GM12864 (cell line): Measurements from ENCODE around the gene NT5C.
"Not testable (repeated sequence)": the region's sequence is repeated elsewhere in the genome, so short reads cannot be mapped to it uniquely, and the experiment has no call there.

ENCODE experiments used
- DNase-seq: peaks from one replicate; pipeline ENCODE4 v3.0.0-alpha.2; 2011; ENCODE audit warnings: low read depth
- H3K4me3 ChIP-seq: 2 replicates; pipeline ENCODE4 v1.5.1; 2011; ENCODE audit warnings: mild to moderate bottlenecking, low read depth, low read length, control low read depth
- CTCF ChIP-seq: IDR thresholded peaks from 2 replicates; pipeline ENCODE4 v1.5.1; 2011; ENCODE audit warnings: low read depth, mild to moderate bottlenecking, moderate library complexity, low read length, control low read depth, inconsistent platforms; ENCODE audit errors: missing control alignments

Gene NT5C

GRCh38 chr17:75131278-75132017, at the start of gene NT5C:
TSS of gene NT5C (minus strand) at chr17:75131742. CDS start at chr17:75131707, 35 bp downstream.
- H3K4me3 ChIP-seq: peak within 1 kb of the TSS; percentile 82
- no peak for DNase-seq
- TF ChIP-seq CTCF: peak; percentile 67

GRCh38 chr17:75181110-75181509, 49.6 kb upstream of the NT5C start:
- no peak for DNase-seq
- TF ChIP-seq CTCF: no peak
- peak overlapping the region; percentile 76 for H3K4me3 ChIP-seq

GRCh38 chr17:75178453-75178852, 46.9 kb upstream of the NT5C start:
- H3K4me3 ChIP-seq: no peak overlapping the region
- no peak for TF ChIP-seq CTCF
- DNase-seq: no peak

GRCh38 chr17:75176625-75177024, 45.1 kb upstream of the NT5C start:
- no peak for DNase-seq
- no peak for TF ChIP-seq CTCF
- no peak overlapping the region for H3K4me3 ChIP-seq

GRCh38 chr17:75174996-75175395, 43.5 kb upstream of the NT5C start:
- TF ChIP-seq CTCF: no peak
- no peak for DNase-seq
- H3K4me3 ChIP-seq: no peak overlapping the region

- H3K4me3 ChIP-seq: no peak overlapping the region
- TF ChIP-seq CTCF: no peak
- no peak for DNase-seq
Observed at GRCh38 chr17:75173526-75173925, 42.0 kb upstream of the NT5C start.

GRCh38 chr17:75168998-75169397, 37.5 kb upstream of the NT5C start:
- DNase-seq: no peak
- no peak overlapping the region for H3K4me3 ChIP-seq
- no peak for TF ChIP-seq CTCF

GRCh38 chr17:75164606-75165005, 33.1 kb upstream of the NT5C start:
- DNase-seq: not testable (repeated sequence)

More at GRCh38 chr17:75164606-75165005, 33.1 kb upstream of the NT5C start:
- not testable (repeated sequence) for H3K4me3 ChIP-seq
